Thyroid gland (tissue), 4 donors: ENCODE measurements around the gene THSD7A. TPM values are rescaled to one million over a fixed set of nuclear protein-coding genes. Genes with fewer than 3 reads are reported as not detected.

Experiments used
- DNase-seq, 2 donors: peaks; one replicate each; pipeline ENCODE4 v3.0.0-alpha.2; 2019
- H3K27ac ChIP-seq, 3 donors: fragments of 200-600 bp; sonication (generic); 1 replicate in 2 of 3; 2 replicates in 1 of 3; pipeline ENCODE4 v1.5.1; 2016 to 2019; ENCODE audit warnings: mild to moderate bottlenecking in 1 of 3, moderate library complexity in 1 of 3
- H3K27me3 ChIP-seq: fragments of 200-600 bp; sonication (generic); one replicate; pipeline ENCODE4 v1.5.1; 2019
- H3K36me3 ChIP-seq, 2 donors: fragments of 200-600 bp; sonication (generic); one replicate each; pipeline ENCODE4 v1.5.1; 2016 to 2019
- H3K4me1 ChIP-seq, 2 donors: fragments of 200-600 bp; sonication (generic); one replicate each; pipeline ENCODE4 v1.5.1; 2017 to 2019
- H3K4me3 ChIP-seq, 3 donors: fragments of 200-600 bp; sonication (generic); replicated peaks in 1 of 3; 1 replicate in 2 of 3; 2 replicates in 1 of 3; pipeline ENCODE4 v1.5.1; 2016; ENCODE audit warnings: mild to moderate bottlenecking in 1 of 3
- H3K9me3 ChIP-seq: fragments of 200-600 bp; sonication (generic); one replicate; pipeline ENCODE4 v1.5.1; 2017
- POLR2A ChIP-seq, 2 donors: fragments of 450-650 bp; IDR thresholded peaks; one replicate each; pipeline ENCODE4 v1.6.1; 2017; ENCODE audit warnings: antibody characterized with exemption in 2 of 2, mild to moderate bottlenecking in 2 of 2, moderate library complexity in 1 of 2
- WGBS, 2 donors: methylation state at CpG; one replicate each; pipeline ENCODE4 v1.1.5; 2017; 5-methylcytosine and 5-hydroxymethylcytosine counted together
- intact Hi-C: fragments of 100-400 bp; cut with DNase I; formaldehyde crosslinking; loops from one replicate; pipeline ENCODE4 v1.15.1; 2023
- total RNA-seq, 4 donors: library from RNA; depleted of rRNA; stranded (reverse); fragments of >200 nt; gene quantifications; one replicate each; pipeline ENCODE4 v1.2.3, GENCODE V29; 2016
- TF ChIP-seq, protein P1 (sequence below), 6 experiments: fragments of 200-600 bp in 3 of 6; fragments of 450-650 bp in 3 of 6; sonication (generic) in 3 of 6; IDR thresholded peaks; one replicate each; pipeline ENCODE4 v1.5.1; 2016 to 2019; ENCODE audit warnings: antibody characterized with exemption in 6 of 6, mild to moderate bottlenecking in 2 of 6, inconsistent platforms in 1 of 6, moderate library complexity in 1 of 6

Gene THSD7A
- total RNA-seq, 4 donors from 2014 or later, result 4.2 to 6.1 (median 5.8) TPM

DNA sequence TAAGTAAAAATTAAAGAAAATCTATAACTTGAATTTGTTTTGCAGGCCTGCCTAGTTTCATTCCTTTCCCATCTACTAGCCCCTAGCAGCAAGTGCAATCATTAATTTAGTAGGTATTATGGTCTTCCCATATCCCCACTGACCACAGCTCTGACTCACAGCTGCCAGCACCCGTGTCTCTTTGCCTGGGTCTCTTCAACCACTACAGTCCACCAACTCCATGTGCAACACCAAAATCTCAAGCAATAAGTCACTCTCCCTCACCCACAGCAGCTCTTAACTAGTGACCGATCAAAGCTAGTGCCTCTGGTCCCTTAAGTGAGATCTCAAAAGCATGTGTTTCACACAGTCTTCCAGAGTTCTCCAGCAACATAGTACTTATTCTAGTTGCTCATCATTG is 26.0 kb upstream of the THSD7A start:
- no peak overlapping the region for H3K4me3 ChIP-seq
- intact Hi-C loops, result no loop called here
- H3K36me3 ChIP-seq, result no peaks in the 10 kb centered on the region
- no peaks in the 10 kb centered on the region for H3K9me3 ChIP-seq
- 61 to 63% methylated on average over 2 of the region's 2 CpGs for WGBS, 2 donors
- no peak for DNase-seq
- TF ChIP-seq POLR2A (IDR thresholded peaks at IDR 0.05), result no peak
- TF ChIP-seq, protein P1, sequence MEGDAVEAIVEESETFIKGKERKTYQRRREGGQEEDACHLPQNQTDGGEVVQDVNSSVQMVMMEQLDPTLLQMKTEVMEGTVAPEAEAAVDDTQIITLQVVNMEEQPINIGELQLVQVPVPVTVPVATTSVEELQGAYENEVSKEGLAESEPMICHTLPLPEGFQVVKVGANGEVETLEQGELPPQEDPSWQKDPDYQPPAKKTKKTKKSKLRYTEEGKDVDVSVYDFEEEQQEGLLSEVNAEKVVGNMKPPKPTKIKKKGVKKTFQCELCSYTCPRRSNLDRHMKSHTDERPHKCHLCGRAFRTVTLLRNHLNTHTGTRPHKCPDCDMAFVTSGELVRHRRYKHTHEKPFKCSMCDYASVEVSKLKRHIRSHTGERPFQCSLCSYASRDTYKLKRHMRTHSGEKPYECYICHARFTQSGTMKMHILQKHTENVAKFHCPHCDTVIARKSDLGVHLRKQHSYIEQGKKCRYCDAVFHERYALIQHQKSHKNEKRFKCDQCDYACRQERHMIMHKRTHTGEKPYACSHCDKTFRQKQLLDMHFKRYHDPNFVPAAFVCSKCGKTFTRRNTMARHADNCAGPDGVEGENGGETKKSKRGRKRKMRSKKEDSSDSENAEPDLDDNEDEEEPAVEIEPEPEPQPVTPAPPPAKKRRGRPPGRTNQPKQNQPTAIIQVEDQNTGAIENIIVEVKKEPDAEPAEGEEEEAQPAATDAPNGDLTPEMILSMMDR (IDR thresholded peaks at IDR 0.05), result no peak
- no peak overlapping the region for H3K27ac ChIP-seq
- no peaks in the 10 kb centered on the region for H3K27me3 ChIP-seq
- H3K4me1 ChIP-seq, result peaks cover 0 to 3% of the 10 kb centered on the region in 2 donors

DNA sequence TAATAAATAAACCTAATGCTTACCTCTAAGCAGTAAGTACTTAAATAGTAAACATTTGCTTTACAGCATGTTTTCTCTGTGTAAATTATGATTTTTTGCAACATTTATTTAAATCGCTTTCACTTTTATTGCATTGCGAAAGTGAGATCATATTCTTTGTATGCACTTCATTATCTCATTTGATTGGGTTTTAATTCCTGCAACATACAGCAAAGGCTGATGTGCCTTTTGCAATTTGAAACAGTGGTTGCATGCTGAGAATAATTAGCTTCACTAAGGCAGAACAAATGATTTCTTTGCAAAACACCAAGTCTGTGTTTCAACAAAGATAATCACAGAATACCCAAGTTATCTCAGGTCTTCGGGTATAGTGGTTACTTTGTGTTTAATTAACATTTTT is 16.3 kb upstream of the THSD7A start:
- no peak for DNase-seq
- Histone ChIP-seq H3K27ac (no peak overlapping the region), H3K4me3 (no peak overlapping the region), H3K4me1 (no peaks in the 10 kb centered on the region), H3K27me3 (no peaks in the 10 kb centered on the region), H3K36me3 (no peaks in the 10 kb centered on the region), H3K9me3 (no peaks in the 10 kb centered on the region)
- 88 to 89% methylated on average over 3 of the region's 3 CpGs for WGBS, 2 donors
- TF ChIP-seq POLR2A (IDR thresholded peaks at IDR 0.05), result no peak
- intact Hi-C loops, result no loop called here

DNA sequence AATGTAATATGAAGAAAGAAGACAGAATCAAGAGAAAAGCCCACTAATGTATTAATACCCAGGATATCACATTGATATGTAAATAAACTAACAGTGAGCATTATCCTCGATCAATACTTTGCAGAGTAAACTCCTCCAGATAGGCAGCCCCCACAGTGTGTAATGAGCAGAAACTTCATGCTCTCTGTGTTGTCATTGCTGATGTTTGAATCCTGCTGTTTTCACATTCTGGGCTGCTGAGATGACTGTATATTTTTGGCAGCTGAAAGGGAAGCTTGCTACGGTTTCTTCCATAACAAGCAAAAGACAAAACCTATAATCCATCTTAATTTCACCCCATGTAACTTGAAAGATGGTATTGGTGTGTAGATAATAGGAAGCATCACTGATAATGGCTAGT is 15.3 kb upstream of the THSD7A start:
- H3K4me3 ChIP-seq, result no peak overlapping the region
- intact Hi-C loops, result no loop called here
- no peaks in the 10 kb centered on the region for H3K36me3 ChIP-seq
- H3K4me1 ChIP-seq, result no peaks in the 10 kb centered on the region
- DNase-seq, result no peak
- no peaks in the 10 kb centered on the region for H3K27me3 ChIP-seq
- no peak overlapping the region for H3K27ac ChIP-seq
- H3K9me3 ChIP-seq, result no peaks in the 10 kb centered on the region
- WGBS, 2 donors, result 37 to 45% methylated on average over 2 of the region's 2 CpGs
- TF ChIP-seq, protein P1 (IDR thresholded peaks at IDR 0.05), result no peak
- TF ChIP-seq POLR2A (IDR thresholded peaks at IDR 0.05), result no peak

DNA sequence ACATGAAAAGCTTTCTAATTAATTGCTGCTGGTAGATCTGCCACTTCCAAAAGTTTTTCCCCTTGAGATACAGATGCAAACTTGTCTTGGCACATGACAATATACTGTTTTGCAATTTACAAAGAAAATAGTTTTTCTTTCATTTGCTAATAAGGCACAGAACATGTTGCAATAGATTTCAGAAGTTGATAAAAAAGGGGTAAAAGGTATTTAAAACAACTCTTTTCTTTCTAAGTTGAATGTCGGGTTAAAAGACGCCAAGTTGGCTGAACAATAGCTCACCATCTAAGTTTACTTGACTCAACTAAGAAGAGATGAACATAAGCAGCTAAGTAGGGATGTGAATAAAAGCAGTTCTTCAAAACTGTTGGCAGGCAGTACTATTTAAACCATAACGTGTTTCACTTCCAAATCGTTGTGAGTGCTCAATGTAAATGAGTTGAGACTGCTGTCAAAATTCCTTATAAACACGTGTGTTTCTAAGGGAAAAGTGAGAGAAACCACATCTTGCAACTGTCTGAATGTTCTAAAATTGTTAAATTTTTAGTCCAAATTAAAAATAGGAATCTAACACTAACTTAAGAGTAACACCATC is 14.5 kb upstream of the THSD7A start:
- 31 to 40% methylated on average over 5 of the region's 5 CpGs for WGBS, 2 donors
- intact Hi-C loops, result no loop called here
- H3K4me3 ChIP-seq, result no peak overlapping the region
- no peaks in the 10 kb centered on the region for H3K9me3 ChIP-seq
- no peaks in the 10 kb centered on the region for H3K4me1 ChIP-seq
- no peaks in the 10 kb centered on the region for H3K27me3 ChIP-seq
- TF ChIP-seq POLR2A (IDR thresholded peaks at IDR 0.05), result no peak
- TF ChIP-seq, protein P1 (IDR thresholded peaks at IDR 0.05), result no peak
- no peak overlapping the region for H3K27ac ChIP-seq
- no peak for DNase-seq
- no peaks in the 10 kb centered on the region for H3K36me3 ChIP-seq

DNA sequence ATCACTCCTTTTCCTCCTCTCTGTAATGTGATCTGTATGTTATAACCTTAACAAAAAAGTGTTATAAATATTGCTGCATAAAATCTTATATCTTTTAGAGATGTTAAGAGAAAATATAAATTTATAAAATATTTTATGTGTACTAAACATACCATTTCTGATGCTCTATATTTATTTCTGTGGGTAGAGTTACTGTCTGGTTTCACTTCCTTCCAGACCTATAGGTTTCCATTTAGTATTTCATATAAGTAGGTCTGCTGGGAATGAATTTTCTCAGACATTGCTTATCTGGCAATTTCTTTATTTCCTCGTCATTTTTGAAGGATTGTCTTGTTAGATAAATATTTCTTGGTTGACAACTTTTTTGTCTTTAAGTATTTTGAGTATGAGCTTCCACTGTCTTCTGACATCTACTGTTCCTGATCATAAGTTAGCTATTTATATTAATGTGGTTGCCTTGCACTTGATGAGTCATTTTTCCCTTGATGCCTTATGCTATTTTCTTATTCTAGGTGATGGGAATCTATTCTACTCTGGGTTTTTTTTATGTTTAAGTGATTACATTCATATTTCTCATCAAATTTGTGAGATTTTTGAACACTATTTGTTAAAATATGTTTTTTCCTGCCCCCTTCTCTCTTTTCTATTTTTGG is 11.2 kb upstream of the THSD7A start:
- WGBS, 2 donors, result 77 to 78% methylated on average over 1 of the region's 1 CpG
- no peaks in the 10 kb centered on the region for H3K9me3 ChIP-seq
- H3K27me3 ChIP-seq, result no peaks in the 10 kb centered on the region
- no peak overlapping the region for H3K4me3 ChIP-seq
- H3K36me3 ChIP-seq, result no peaks in the 10 kb centered on the region
- no peaks in the 10 kb centered on the region for H3K4me1 ChIP-seq
- no peak overlapping the region for H3K27ac ChIP-seq
- intact Hi-C loops, result no loop called here
- DNase-seq, result no peak
- TF ChIP-seq POLR2A (IDR thresholded peaks at IDR 0.05), result no peak
- TF ChIP-seq, protein P1 (IDR thresholded peaks at IDR 0.05), result no peak
